Measurements from ENCODE around the gene TXNDC17. TPM values are rescaled to one million over a fixed set of nuclear protein-coding genes. Genes with fewer than 3 reads are reported as not detected.
A peak's percentile ranks its signal among the peaks of the same experiment; 100 is the strongest.

The TXNDC17 gene
- total and polyA plus RNA-seq, 9 of the 15 experiments (the other 6 are each of a cell fraction or from before 2014, with no cell fraction given): 108 to 759 (median 179) TPM

GRCh38 chr17:6640536-6641246 is at the start of gene TXNDC17, which contains the start of gene KIAA0753 (continued):
- TF ChIP-seq CAMTA2 (CRISPR knock-in tag; conservative IDR thresholded peaks at IDR 0.05): no peak
- no peak for TF ChIP-seq CEBPG (CRISPR knock-in tag; IDR thresholded peaks at IDR 0.05)
- no peak for TF ChIP-seq CEBPG (tag; conservative IDR thresholded peaks at IDR 0.05 in 1 of 2, IDR thresholded peaks at IDR 0.05 in 1 of 2)
- TF ChIP-seq ZNF280B (CRISPR knock-in tag; IDR thresholded peaks at IDR 0.05): no peak
- no peak for TF ChIP-seq ZNF766 (CRISPR knock-in tag; conservative IDR thresholded peaks at IDR 0.05)
- no peak for TF ChIP-seq FOXP1 (CRISPR knock-in tag; IDR thresholded peaks at IDR 0.05)
- TF ChIP-seq SIX5 (IDR thresholded peaks at IDR 0.05; ENCODE audit: borderline replicate concordance in 1 of 2, insufficient read depth in 1 of 2, low read depth in 1 of 2, low read length in 2 of 2): no peak
- no peak for TF ChIP-seq SMARCA5 (IDR thresholded peaks at IDR 0.05)
- no peak for TF ChIP-seq GATAD2A (IDR thresholded peaks at IDR 0.05)
- no peak for TF ChIP-seq MCM2 (IDR thresholded peaks at IDR 0.05; ENCODE audit: low read depth)
- TF ChIP-seq ZNF668 (CRISPR knock-in tag; IDR thresholded peaks at IDR 0.05): no peak
- TF ChIP-seq PTTG1 (tag; IDR thresholded peaks at IDR 0.05; ENCODE audit: low read depth): no peak
- peak; percentile 99 for TF ChIP-seq MTA3 (IDR thresholded peaks at IDR 0.05; ENCODE audit: borderline replicate concordance)
- no peak for TF ChIP-seq ZC3H4 (CRISPR knock-in tag; IDR thresholded peaks at IDR 0.05; ENCODE audit: borderline replicate concordance)
- TF ChIP-seq C11orf30 (IDR thresholded peaks at IDR 0.05; ENCODE audit: low read depth): peak; percentile 57; the same call in 1 of the 2 replicates
- no peak for TF ChIP-seq BRF2 (IDR thresholded peaks at IDR 0.05; ENCODE audit: borderline replicate concordance, insufficient read depth, insufficient read length)
- TF ChIP-seq E2F3 (CRISPR knock-in tag; IDR thresholded peaks at IDR 0.05): no peak
- peak; percentile 26 to 49; a peak in 3 of 4 replicates for TF ChIP-seq HDAC1 (IDR thresholded peaks at IDR 0.05)
- no peak for TF ChIP-seq CBFB (CRISPR knock-in tag; IDR thresholded peaks at IDR 0.05)
- no peak for TF ChIP-seq ZNF76 (CRISPR knock-in tag; IDR thresholded peaks at IDR 0.05; ENCODE audit: borderline replicate concordance)
- TF ChIP-seq HCFC1 (IDR thresholded peaks at IDR 0.05; ENCODE audit: low read depth, low read length): peak; percentile 49
- TF ChIP-seq RBM22 (IDR thresholded peaks at IDR 0.05; ENCODE audit: low read depth, low read length, poor library complexity, severe bottlenecking): peak; percentile 87
- no peak for TF ChIP-seq ZNF740 (CRISPR knock-in tag; IDR thresholded peaks at IDR 0.05)
- no peak for TF ChIP-seq ZNF740 (tag; IDR thresholded peaks at IDR 0.05)

Data from K562 (cell line).